HEK293 (cell line): ENCODE results near the gene SETD5.

ENCODE experiments used
- CTCF ChIA-PET: fragments of 350-600 bp; formaldehyde crosslinking; extraction: SDS; loops from one replicate; lab custom pipeline; 2021; ENCODE audit warnings: antibody characterized with exemption; lab: Yijun Ruan, JAX
- POLR2A ChIA-PET: fragments of 300-600 bp; formaldehyde crosslinking; extraction: SDS; loops from one replicate; lab custom pipeline; 2020; ENCODE audit warnings: antibody characterized with exemption, inconsistent platforms; lab: Yijun Ruan, JAX
- H3K27ac ChIP-seq: fragments of 200-500 bp; sonication (Bioruptor generic); 2 replicates; pipeline ENCODE4 v1.5.1; 2014; ENCODE audit warnings: low read depth, low read length, control low read depth, inconsistent platforms; ENCODE audit errors: extremely low read depth
- H3K36me3 ChIP-seq, 2 experiments: fragments of 200-500 bp in 1 of 2; sonication (Bioruptor generic) in 1 of 2; 1 replicate in 1 of 2; 2 replicates in 1 of 2; pipeline ENCODE4 v1.5.1; 2014 to 2017; ENCODE audit warnings: inconsistent platforms in 2 of 2, low read length in 2 of 2; ENCODE audit not compliant: control insufficient read depth in 2 of 2, insufficient read depth in 1 of 2
- H3K4me1 ChIP-seq: fragments of 200-500 bp; sonication (Bioruptor generic); 2 replicates; pipeline ENCODE4 v1.5.1; 2014; ENCODE audit warnings: mild to moderate bottlenecking, low read length, inconsistent platforms; ENCODE audit not compliant: control insufficient read depth, insufficient read depth
- H3K4me3 ChIP-seq: 2 replicates; pipeline ENCODE4 v1.5.1; 2011; ENCODE audit warnings: low read depth, mild to moderate bottlenecking, control low read depth, low read length, moderate library complexity
- H3K9me3 ChIP-seq: fragments of 200-500 bp; sonication (Bioruptor generic); 2 replicates; pipeline ENCODE4 v1.5.1; 2014; ENCODE audit warnings: low read depth, low read length, inconsistent platforms; ENCODE audit not compliant: control insufficient read depth, insufficient read depth
- CTCF ChIP-seq: fragments of 450-650 bp; formaldehyde crosslinking; IDR thresholded peaks from 2 replicates; pipeline ENCODE4 v1.5.1; 2016; ENCODE audit warnings: missing biosample characterization, missing genetic modification characterization
- INSM2 ChIP-seq: fragments of 450-650 bp; formaldehyde crosslinking; IDR thresholded peaks from 2 replicates; pipeline ENCODE4 v1.5.1; 2016; ENCODE audit warnings: missing biosample characterization, missing genetic modification characterization
- KLF1 ChIP-seq: fragments of 450-650 bp; formaldehyde crosslinking; IDR thresholded peaks from 2 replicates; pipeline ENCODE4 v1.5.1; 2016; ENCODE audit warnings: missing biosample characterization, missing genetic modification characterization
- MYNN ChIP-seq: fragments of 450-650 bp; formaldehyde crosslinking; IDR thresholded peaks from 2 replicates; pipeline ENCODE4 v1.5.1; 2016; ENCODE audit warnings: missing biosample characterization, missing genetic modification characterization, borderline replicate concordance
- PRDM10 ChIP-seq: fragments of 450-650 bp; formaldehyde crosslinking; IDR thresholded peaks from 2 replicates; pipeline ENCODE4 v1.5.1; 2016; ENCODE audit warnings: missing biosample characterization, missing genetic modification characterization
- SCRT2 ChIP-seq: fragments of 450-650 bp; formaldehyde crosslinking; IDR thresholded peaks from 2 replicates; pipeline ENCODE4 v1.5.1; 2016; ENCODE audit warnings: missing biosample characterization, missing genetic modification characterization
- ZBTB21 ChIP-seq: fragments of 450-650 bp; formaldehyde crosslinking; IDR thresholded peaks from 2 replicates; pipeline ENCODE4 v1.5.1; 2017; ENCODE audit warnings: missing biosample characterization, missing genetic modification characterization
- ZBTB26 ChIP-seq: fragments of 450-650 bp; formaldehyde crosslinking; optimal IDR thresholded peaks from 2 replicates; pipeline ENCODE3; 2016; ENCODE audit warnings: missing biosample characterization, mild to moderate bottlenecking, missing genetic modification characterization
- ZBTB6 ChIP-seq: fragments of 450-650 bp; formaldehyde crosslinking; IDR thresholded peaks from 2 replicates; pipeline ENCODE4 v1.5.1; 2017; ENCODE audit warnings: missing biosample characterization, missing genetic modification characterization
- ZNF169 ChIP-seq: fragments of 450-650 bp; formaldehyde crosslinking; IDR thresholded peaks from 2 replicates; pipeline ENCODE4 v1.5.1; 2016; ENCODE audit warnings: missing biosample characterization, missing genetic modification characterization
- ZNF2 ChIP-seq: fragments of 450-650 bp; formaldehyde crosslinking; IDR thresholded peaks from 2 replicates; pipeline ENCODE4 v1.5.1; 2016; ENCODE audit warnings: missing biosample characterization, missing genetic modification characterization
- ZNF391 ChIP-seq: fragments of 450-650 bp; formaldehyde crosslinking; IDR thresholded peaks from 2 replicates; pipeline ENCODE4 v1.5.1; 2016; ENCODE audit warnings: low read depth, missing biosample characterization, missing genetic modification characterization, borderline replicate concordance
- ZNF398 ChIP-seq: fragments of 450-650 bp; formaldehyde crosslinking; IDR thresholded peaks from 2 replicates; pipeline ENCODE4 v1.5.1; 2017; ENCODE audit warnings: missing biosample characterization, missing genetic modification characterization
- ZNF449 ChIP-seq: fragments of 450-650 bp; formaldehyde crosslinking; IDR thresholded peaks from 2 replicates; pipeline ENCODE4 v1.5.1; 2017; ENCODE audit warnings: missing biosample characterization, mild to moderate bottlenecking, missing genetic modification characterization, moderate library complexity
- ZNF558 ChIP-seq: fragments of 450-650 bp; formaldehyde crosslinking; IDR thresholded peaks from 2 replicates; pipeline ENCODE4 v1.5.1; 2016; ENCODE audit warnings: missing biosample characterization, missing genetic modification characterization
- ZNF692 ChIP-seq: fragments of 450-650 bp; formaldehyde crosslinking; IDR thresholded peaks from 2 replicates; pipeline ENCODE4 v1.5.1; 2016; ENCODE audit warnings: missing biosample characterization, missing genetic modification characterization
- ZNF768 ChIP-seq: fragments of 450-650 bp; formaldehyde crosslinking; IDR thresholded peaks from 2 replicates; pipeline ENCODE4 v1.5.1; 2018; ENCODE audit warnings: missing biosample characterization, mild to moderate bottlenecking, missing genetic modification characterization
- ZSCAN18 ChIP-seq: fragments of 450-650 bp; formaldehyde crosslinking; IDR thresholded peaks from 2 replicates; pipeline ENCODE4 v1.5.1; 2016; ENCODE audit warnings: missing biosample characterization, missing genetic modification characterization

SETD5 gene

GRCh38 chr3:9500108-9501050 lies 103.0 kb downstream of the SETD5 start (continued):
- TF ChIP-seq CTCF (tag by site-specific recombination) (0 out of 2 replicates have a peak, but pooled peaks have one; percentile 14), ZBTB21 (tag by site-specific recombination) (no peak), ZBTB26 (peak; percentile 8), KLF1 (peak; percentile 67), ZNF391 (tag by site-specific recombination) (no peak), SCRT2 (tag by site-specific recombination) (peak; percentile 68)

- ChIA-PET CTCF (interaction anchor here (0.6 to 1.5 kb wide), 20 partner anchors 9 to 1751 kb away, joined by 3 to 5 read pairs (median 3); partner anchors contain the start of gene MTMR14), POLR2A (no interaction called here)
- TF ChIP-seq ZNF768 (tag by site-specific recombination): no peak
- TF ChIP-seq ZBTB6 (tag by site-specific recombination): no peak
- no peak for TF ChIP-seq PRDM10
- TF ChIP-seq ZNF449 (tag by site-specific recombination): no peak
- no peak for TF ChIP-seq ZNF2 (tag by site-specific recombination)
- no peak for TF ChIP-seq MYNN
- TF ChIP-seq ZNF692 (tag by site-specific recombination): no peak
- no peak for TF ChIP-seq ZNF398
- TF ChIP-seq INSM2 (tag by site-specific recombination): no peak
- TF ChIP-seq ZSCAN18: no peak
- no peak for TF ChIP-seq ZNF558 (tag by site-specific recombination)
- no peak for TF ChIP-seq ZNF169 (tag by site-specific recombination)
Measured at GRCh38 chr3:9501226-9501625, 103.8 kb downstream of the SETD5 start.

More at GRCh38 chr3:9501226-9501625, 103.8 kb downstream of the SETD5 start:
- Histone ChIP-seq H3K4me3 (no peak overlapping the region), H3K9me3 (no peaks in the 10 kb centered on the region), H3K36me3 (no peaks in the 10 kb centered on the region), H3K27ac (no peak overlapping the region), H3K4me1 (no peaks in the 10 kb centered on the region)
